NCI-H2227 (cell line): ENCODE data around the gene LXN.
A peak's percentile ranks its signal among the peaks of the same experiment; 100 is the strongest.

ENCODE experiments used
- DNase-seq: peaks from one replicate; lab custom pipeline; 2025; ENCODE audit not compliant: unreplicated experiment; lab: John Stamatoyannopoulos, UW

LXN gene

GRCh38 chr3:158671821-158672214 is 630 bp downstream of the LXN start:
- no peak for DNase-seq

- no peak for DNase-seq
Measured at GRCh38 chr3:158668506-158668905, 3.9 kb downstream of the LXN start.

GRCh38 chr3:158666416-158666815 is 6.0 kb downstream of the LXN start:
- DNase-seq: no peak

GRCh38 chr3:158663832-158664231 is 8.6 kb downstream of the LXN start:
- DNase-seq: no peak

GRCh38 chr3:158663246-158663645 is 9.2 kb downstream of the LXN start:
- no peak for DNase-seq

- no peak for DNase-seq
Measured at GRCh38 chr3:158660711-158661110, 11.7 kb downstream of the LXN start.

GRCh38 chr3:158659454-158660237 is 12.8 kb downstream of the LXN start:
- DNase-seq: peak; percentile 51

- DNase-seq: no peak
Measured at GRCh38 chr3:158658889-158659288, 13.6 kb downstream of the LXN start.

- DNase-seq: no peak
Measured at GRCh38 chr3:158652463-158652862, 20.0 kb downstream of the LXN start.

- DNase-seq: no peak
Measured at GRCh38 chr3:158651192-158651591, 21.3 kb downstream of the LXN start.

GRCh38 chr3:158649791-158650190 is 22.7 kb downstream of the LXN start:
- no peak for DNase-seq

- DNase-seq: peak; percentile 93
Measured at GRCh38 chr3:158644345-158644908, 28.0 kb downstream of the LXN start, which contains the start of gene GFM1. Gene GFM1 (plus strand): TSS chr3:158644527. CDS start chr3:158644635, 108 bp downstream.

- DNase-seq: no peak
Measured at GRCh38 chr3:158642474-158643210, 29.8 kb downstream of the LXN start.

GRCh38 chr3:158642005-158642404 is 30.4 kb downstream of the LXN start:
- no peak for DNase-seq

GRCh38 chr3:158640646-158641045 is 31.8 kb downstream of the LXN start:
- DNase-seq: no peak

- no peak for DNase-seq
Measured at GRCh38 chr3:158631981-158632380, 40.5 kb downstream of the LXN start.

- no peak for DNase-seq
Measured at GRCh38 chr3:158625881-158626280, 46.6 kb downstream of the LXN start.

- DNase-seq: no peak
Measured at GRCh38 chr3:158617982-158618875, 54.2 kb downstream of the LXN start.
